ENCODE data around the gene XPO6.

GRCh38 chr16:28101533-28101890, 110.3 kb downstream of the XPO6 start:
- TF ChIP-seq ZNF513 (tag by site-specific recombination; IDR thresholded peaks at IDR 0.05) (no peak), ZNF292 (tag by site-specific recombination; IDR thresholded peaks at IDR 0.05; ENCODE audit: borderline replicate concordance, low read depth) (no peak), ZNF473 (tag by site-specific recombination; IDR thresholded peaks at IDR 0.05) (no peak), WT1 (tag by site-specific recombination; IDR thresholded peaks at IDR 0.05) (no peak), ZNF175 (tag by site-specific recombination; IDR thresholded peaks at IDR 0.05) (no peak), ZNF394 (tag by site-specific recombination; IDR thresholded peaks at IDR 0.05; ENCODE audit: borderline replicate concordance) (no peak), CTCF (tag by site-specific recombination; IDR thresholded peaks at IDR 0.05) (no peak), KLF10 (tag by site-specific recombination; IDR thresholded peaks at IDR 0.05) (no peak), KLF1 (tag by site-specific recombination; IDR thresholded peaks at IDR 0.05) (no peak)
- TF ChIP-seq, protein P1, sequence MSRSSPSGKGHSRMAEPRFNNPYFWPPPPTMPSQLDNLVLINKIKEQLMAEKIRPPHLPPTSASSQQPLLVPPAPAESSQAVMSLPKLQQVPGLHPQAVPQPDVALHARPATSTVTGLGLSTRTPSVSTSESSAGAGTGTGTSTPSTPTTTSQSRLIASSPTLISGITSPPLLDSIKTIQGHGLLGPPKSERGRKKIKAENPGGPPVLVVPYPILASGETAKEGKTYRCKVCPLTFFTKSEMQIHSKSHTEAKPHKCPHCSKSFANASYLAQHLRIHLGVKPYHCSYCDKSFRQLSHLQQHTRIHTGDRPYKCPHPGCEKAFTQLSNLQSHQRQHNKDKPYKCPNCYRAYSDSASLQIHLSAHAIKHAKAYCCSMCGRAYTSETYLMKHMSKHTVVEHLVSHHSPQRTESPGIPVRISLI (tag by site-specific recombination; IDR thresholded peaks at IDR 0.05), result no peak
- TF ChIP-seq, protein P2, sequence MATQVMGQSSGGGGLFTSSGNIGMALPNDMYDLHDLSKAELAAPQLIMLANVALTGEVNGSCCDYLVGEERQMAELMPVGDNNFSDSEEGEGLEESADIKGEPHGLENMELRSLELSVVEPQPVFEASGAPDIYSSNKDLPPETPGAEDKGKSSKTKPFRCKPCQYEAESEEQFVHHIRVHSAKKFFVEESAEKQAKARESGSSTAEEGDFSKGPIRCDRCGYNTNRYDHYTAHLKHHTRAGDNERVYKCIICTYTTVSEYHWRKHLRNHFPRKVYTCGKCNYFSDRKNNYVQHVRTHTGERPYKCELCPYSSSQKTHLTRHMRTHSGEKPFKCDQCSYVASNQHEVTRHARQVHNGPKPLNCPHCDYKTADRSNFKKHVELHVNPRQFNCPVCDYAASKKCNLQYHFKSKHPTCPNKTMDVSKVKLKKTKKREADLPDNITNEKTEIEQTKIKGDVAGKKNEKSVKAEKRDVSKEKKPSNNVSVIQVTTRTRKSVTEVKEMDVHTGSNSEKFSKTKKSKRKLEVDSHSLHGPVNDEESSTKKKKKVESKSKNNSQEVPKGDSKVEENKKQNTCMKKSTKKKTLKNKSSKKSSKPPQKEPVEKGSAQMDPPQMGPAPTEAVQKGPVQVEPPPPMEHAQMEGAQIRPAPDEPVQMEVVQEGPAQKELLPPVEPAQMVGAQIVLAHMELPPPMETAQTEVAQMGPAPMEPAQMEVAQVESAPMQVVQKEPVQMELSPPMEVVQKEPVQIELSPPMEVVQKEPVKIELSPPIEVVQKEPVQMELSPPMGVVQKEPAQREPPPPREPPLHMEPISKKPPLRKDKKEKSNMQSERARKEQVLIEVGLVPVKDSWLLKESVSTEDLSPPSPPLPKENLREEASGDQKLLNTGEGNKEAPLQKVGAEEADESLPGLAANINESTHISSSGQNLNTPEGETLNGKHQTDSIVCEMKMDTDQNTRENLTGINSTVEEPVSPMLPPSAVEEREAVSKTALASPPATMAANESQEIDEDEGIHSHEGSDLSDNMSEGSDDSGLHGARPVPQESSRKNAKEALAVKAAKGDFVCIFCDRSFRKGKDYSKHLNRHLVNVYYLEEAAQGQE (tag by site-specific recombination; IDR thresholded peaks at IDR 0.05), result no peak

Measured in HEK293 (cell line).